Measurements from ENCODE around the gene BCAP31. TPM values are rescaled to one million over a fixed set of nuclear protein-coding genes. Genes with fewer than 3 reads are reported as not detected.
"Not testable (repeated sequence)": the region's sequence is repeated elsewhere in the genome, so short reads cannot be mapped to it uniquely, and the experiment has no call there.

BCAP31 gene
- total RNA-seq, 1 experiment from 2014 or later, result 235 TPM

DNA sequence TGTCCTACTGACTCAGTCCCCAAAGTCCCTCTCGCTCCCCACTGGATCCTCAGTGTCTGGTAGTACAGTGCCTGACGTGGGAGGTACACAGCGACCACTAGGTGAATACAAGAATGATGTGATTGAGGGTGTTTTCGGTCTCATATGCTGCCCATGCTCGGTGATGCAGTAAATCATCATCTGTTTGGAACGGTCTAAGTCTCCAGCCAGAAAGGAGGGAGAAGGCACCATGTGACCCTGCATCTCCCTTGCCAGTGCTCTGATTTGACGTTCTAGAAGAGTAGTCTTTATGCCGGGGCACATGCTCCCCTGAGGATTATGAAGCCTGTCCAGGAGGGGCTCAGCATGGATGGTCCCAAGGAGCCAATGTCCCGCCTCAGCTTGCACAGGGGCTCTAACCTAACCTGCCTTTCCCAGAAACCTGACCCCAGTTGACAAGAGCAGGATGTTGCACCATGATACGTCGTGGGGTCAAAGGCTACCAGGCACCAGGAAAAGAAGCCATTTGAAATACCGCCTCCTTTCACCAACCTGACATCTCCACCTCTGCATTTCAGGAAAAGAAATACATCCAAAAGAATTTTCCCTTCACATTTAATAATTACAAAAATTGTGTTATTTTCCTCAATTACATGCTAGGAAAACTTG is 26.1 kb upstream of the BCAP31 start:
- CTCF ChIA-PET, result no interaction called here
- Histone ChIP-seq H3K4me3 (ENCODE audit: low read depth, low read length, poor library complexity, severe bottlenecking) (no peak overlapping the region), H3K9me3 (ENCODE audit: low read depth, low read length, poor library complexity, severe bottlenecking) (no peaks in the 10 kb centered on the region), H3K36me3 (ENCODE audit: insufficient read depth, low read length, poor library complexity, severe bottlenecking) (no peaks in the 10 kb centered on the region), H3K27me3 (replicated peaks; ENCODE audit: insufficient read depth, low read depth, low read length, poor library complexity) (no peaks in the 10 kb centered on the region), H3K27ac (ENCODE audit: low read depth, low read length, poor library complexity, severe bottlenecking) (no peak overlapping the region), H3K4me1 (ENCODE audit: insufficient read depth, low read length, poor library complexity, severe bottlenecking) (no peaks in the 10 kb centered on the region)
- BruUV-seq (replicated peaks), result no TSS peak
- POLR2A ChIA-PET (ENCODE audit: low non-redundant PET), result no interaction called here
- DNase-seq (ENCODE audit: low spot score), result no peak
- no peak for TF ChIP-seq EZH2 (IDR thresholded peaks at IDR 0.05; ENCODE audit: borderline replicate concordance, low read depth, low read length, poor library complexity, severe bottlenecking)
- TF ChIP-seq, protein P1, sequence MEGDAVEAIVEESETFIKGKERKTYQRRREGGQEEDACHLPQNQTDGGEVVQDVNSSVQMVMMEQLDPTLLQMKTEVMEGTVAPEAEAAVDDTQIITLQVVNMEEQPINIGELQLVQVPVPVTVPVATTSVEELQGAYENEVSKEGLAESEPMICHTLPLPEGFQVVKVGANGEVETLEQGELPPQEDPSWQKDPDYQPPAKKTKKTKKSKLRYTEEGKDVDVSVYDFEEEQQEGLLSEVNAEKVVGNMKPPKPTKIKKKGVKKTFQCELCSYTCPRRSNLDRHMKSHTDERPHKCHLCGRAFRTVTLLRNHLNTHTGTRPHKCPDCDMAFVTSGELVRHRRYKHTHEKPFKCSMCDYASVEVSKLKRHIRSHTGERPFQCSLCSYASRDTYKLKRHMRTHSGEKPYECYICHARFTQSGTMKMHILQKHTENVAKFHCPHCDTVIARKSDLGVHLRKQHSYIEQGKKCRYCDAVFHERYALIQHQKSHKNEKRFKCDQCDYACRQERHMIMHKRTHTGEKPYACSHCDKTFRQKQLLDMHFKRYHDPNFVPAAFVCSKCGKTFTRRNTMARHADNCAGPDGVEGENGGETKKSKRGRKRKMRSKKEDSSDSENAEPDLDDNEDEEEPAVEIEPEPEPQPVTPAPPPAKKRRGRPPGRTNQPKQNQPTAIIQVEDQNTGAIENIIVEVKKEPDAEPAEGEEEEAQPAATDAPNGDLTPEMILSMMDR (conservative IDR thresholded peaks at IDR 0.05; ENCODE audit: low read depth, low read length), result no peak
- intact Hi-C loops (cut with micrococcal nuclease; ENCODE audit: unreplicated experiment), result no loop called here

DNA sequence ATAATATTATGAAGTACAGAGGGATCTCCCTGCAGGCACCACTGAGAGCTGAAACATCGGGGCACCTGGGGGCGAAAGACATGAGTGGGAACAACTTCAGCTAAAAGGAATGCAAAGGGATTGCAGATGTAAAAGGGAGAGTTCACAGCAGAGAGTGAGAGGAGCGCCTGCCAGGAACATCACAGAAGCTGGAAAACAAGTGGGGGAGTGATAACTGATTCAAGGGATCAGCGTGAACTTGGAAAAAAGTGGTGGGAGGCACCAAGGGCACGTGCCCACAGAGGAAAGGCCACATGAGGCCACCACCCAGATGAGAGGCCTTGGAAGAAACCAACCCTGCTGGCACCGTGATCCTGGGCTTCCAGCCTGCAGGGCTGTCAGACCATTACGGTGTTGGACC is 24.8 kb upstream of the BCAP31 start:
- DNase-seq (ENCODE audit: low spot score); POLR2A ChIA-PET (ENCODE audit: low non-redundant PET); CTCF ChIA-PET; H3K27me3 ChIP-seq (replicated peaks; ENCODE audit: insufficient read depth, low read depth, low read length, poor library complexity); H3K27ac ChIP-seq (ENCODE audit: low read depth, low read length, poor library complexity, severe bottlenecking); H3K4me3 ChIP-seq (ENCODE audit: low read depth, low read length, poor library complexity, severe bottlenecking); intact Hi-C loops (cut with micrococcal nuclease; ENCODE audit: unreplicated experiment); H3K36me3 ChIP-seq (ENCODE audit: insufficient read depth, low read length, poor library complexity, severe bottlenecking); BruUV-seq (replicated peaks); H3K4me1 ChIP-seq (ENCODE audit: insufficient read depth, low read length, poor library complexity, severe bottlenecking); H3K9me3 ChIP-seq (ENCODE audit: low read depth, low read length, poor library complexity, severe bottlenecking): not testable (repeated sequence)

DNA sequence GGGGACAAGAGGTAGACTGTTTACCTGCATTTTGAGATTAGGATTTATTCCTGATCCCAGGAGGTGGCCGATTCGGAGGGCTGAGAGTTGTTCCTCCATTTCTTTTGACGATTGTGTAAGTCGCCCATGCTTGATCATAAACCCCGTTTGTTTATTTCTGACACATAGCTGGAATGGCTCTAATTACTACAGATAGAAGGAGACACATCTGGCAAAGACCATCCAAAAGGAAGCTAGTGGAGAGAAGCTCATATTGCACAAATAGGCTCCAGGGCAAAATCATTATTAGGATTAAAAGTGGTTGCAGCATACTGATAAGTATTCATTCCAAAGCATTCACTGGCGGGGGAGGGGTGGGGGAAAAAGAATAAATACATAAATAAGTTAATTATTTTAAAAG is 22.8 kb upstream of the BCAP31 start:
- intact Hi-C loops (cut with micrococcal nuclease; ENCODE audit: unreplicated experiment); H3K27me3 ChIP-seq (replicated peaks; ENCODE audit: insufficient read depth, low read depth, low read length, poor library complexity); H3K4me1 ChIP-seq (ENCODE audit: insufficient read depth, low read length, poor library complexity, severe bottlenecking); POLR2A ChIA-PET (ENCODE audit: low non-redundant PET); BruUV-seq (replicated peaks); H3K4me3 ChIP-seq (ENCODE audit: low read depth, low read length, poor library complexity, severe bottlenecking); H3K36me3 ChIP-seq (ENCODE audit: insufficient read depth, low read length, poor library complexity, severe bottlenecking); DNase-seq (ENCODE audit: low spot score); H3K27ac ChIP-seq (ENCODE audit: low read depth, low read length, poor library complexity, severe bottlenecking); H3K9me3 ChIP-seq (ENCODE audit: low read depth, low read length, poor library complexity, severe bottlenecking): not testable (repeated sequence)
- CTCF ChIA-PET, result interaction anchor here (0.7 kb wide), 1 partner anchor 808 kb away, joined by 4 read pairs; no protein-coding TSS in a partner anchor

DNA sequence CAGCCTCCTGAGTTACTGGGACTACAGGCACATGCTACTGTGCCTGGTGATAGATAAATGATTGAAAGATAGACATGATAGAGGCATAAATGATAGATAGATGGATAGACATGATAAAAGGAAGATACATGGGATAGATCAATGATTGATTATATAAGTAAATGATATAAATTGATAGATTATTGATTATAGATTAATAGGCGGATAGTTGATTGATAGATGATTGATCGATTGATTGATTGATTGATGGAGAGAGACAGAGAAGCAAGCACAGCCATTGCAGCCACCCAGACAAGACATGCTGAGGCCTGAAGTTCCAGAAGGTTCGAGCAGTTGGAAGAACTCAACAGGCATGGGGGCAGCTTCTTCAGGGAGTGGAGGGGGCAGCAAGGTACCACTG is 22.2 kb upstream of the BCAP31 start:
- no peak for DNase-seq (ENCODE audit: low spot score)
- no peaks in the 10 kb centered on the region for H3K9me3 ChIP-seq (ENCODE audit: low read depth, low read length, poor library complexity, severe bottlenecking)
- H3K36me3 ChIP-seq (ENCODE audit: insufficient read depth, low read length, poor library complexity, severe bottlenecking), result no peaks in the 10 kb centered on the region
- H3K27me3 ChIP-seq (replicated peaks; ENCODE audit: insufficient read depth, low read depth, low read length, poor library complexity), result no peaks in the 10 kb centered on the region
- BruUV-seq (replicated peaks), result no TSS peak
- TF ChIP-seq EZH2 (IDR thresholded peaks at IDR 0.05; ENCODE audit: borderline replicate concordance, low read depth, low read length, poor library complexity, severe bottlenecking), result no peak
- TF ChIP-seq, protein P1 (conservative IDR thresholded peaks at IDR 0.05; ENCODE audit: low read depth, low read length), result no peak
- H3K4me3 ChIP-seq (ENCODE audit: low read depth, low read length, poor library complexity, severe bottlenecking), result no peak overlapping the region
- no peaks in the 10 kb centered on the region for H3K4me1 ChIP-seq (ENCODE audit: insufficient read depth, low read length, poor library complexity, severe bottlenecking)
- no peak overlapping the region for H3K27ac ChIP-seq (ENCODE audit: low read depth, low read length, poor library complexity, severe bottlenecking)
- ChIA-PET POLR2A (ENCODE audit: low non-redundant PET) (no interaction called here), CTCF (no interaction called here)
- intact Hi-C loops (cut with micrococcal nuclease; ENCODE audit: unreplicated experiment), result no loop called here

GRCh38 chrX:153745067-153745433 is 20.9 kb upstream of the BCAP31 start:
- H3K4me1 ChIP-seq (ENCODE audit: insufficient read depth, low read length, poor library complexity, severe bottlenecking); H3K36me3 ChIP-seq (ENCODE audit: insufficient read depth, low read length, poor library complexity, severe bottlenecking); H3K4me3 ChIP-seq (ENCODE audit: low read depth, low read length, poor library complexity, severe bottlenecking); intact Hi-C loops (cut with micrococcal nuclease; ENCODE audit: unreplicated experiment); CTCF ChIA-PET; POLR2A ChIA-PET (ENCODE audit: low non-redundant PET); BruUV-seq (replicated peaks); H3K27ac ChIP-seq (ENCODE audit: low read depth, low read length, poor library complexity, severe bottlenecking); H3K27me3 ChIP-seq (replicated peaks; ENCODE audit: insufficient read depth, low read depth, low read length, poor library complexity); H3K9me3 ChIP-seq (ENCODE audit: low read depth, low read length, poor library complexity, severe bottlenecking); DNase-seq (ENCODE audit: low spot score): not testable (repeated sequence)
